ENCODE measurements around the gene ELFN2.

DNA sequence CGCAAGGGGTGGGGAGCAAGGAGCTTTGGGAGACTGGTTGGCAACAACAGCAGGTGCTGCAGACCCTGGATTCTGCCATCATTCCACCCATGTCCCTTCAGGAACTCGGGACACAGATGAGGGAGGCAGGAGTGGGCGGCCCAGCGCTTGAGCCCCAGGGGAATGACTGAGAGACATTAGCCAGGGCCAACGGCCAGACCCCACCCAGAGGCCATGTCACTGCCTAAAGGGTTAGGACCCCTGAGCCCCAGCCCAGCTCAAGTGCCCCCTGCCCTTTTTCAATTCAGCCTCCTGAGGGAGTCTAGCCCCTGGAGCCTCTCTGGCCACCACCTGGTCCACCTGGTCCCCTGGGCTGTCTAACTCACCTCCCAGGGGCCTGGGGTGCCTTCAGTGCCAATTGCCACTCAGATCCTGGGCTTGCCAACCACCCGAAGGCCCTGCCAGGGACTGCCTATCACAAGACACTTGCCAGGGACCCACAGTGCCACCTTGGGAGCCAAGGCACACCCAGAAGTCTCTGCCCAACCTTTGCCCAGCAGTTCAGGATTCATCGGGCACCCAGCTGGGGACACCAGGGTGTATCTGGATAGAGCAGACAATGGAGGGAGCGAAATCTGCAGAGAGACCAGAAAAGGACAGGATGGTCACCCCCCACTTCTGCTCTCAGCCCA, 42.3 kb upstream of the ELFN2 start:
- TF ChIP-seq, protein P1, sequence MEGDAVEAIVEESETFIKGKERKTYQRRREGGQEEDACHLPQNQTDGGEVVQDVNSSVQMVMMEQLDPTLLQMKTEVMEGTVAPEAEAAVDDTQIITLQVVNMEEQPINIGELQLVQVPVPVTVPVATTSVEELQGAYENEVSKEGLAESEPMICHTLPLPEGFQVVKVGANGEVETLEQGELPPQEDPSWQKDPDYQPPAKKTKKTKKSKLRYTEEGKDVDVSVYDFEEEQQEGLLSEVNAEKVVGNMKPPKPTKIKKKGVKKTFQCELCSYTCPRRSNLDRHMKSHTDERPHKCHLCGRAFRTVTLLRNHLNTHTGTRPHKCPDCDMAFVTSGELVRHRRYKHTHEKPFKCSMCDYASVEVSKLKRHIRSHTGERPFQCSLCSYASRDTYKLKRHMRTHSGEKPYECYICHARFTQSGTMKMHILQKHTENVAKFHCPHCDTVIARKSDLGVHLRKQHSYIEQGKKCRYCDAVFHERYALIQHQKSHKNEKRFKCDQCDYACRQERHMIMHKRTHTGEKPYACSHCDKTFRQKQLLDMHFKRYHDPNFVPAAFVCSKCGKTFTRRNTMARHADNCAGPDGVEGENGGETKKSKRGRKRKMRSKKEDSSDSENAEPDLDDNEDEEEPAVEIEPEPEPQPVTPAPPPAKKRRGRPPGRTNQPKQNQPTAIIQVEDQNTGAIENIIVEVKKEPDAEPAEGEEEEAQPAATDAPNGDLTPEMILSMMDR (IDR thresholded peaks at IDR 0.05): no peak
- TF ChIP-seq EZH2 (IDR thresholded peaks at IDR 0.05) (no peak), EZH2phosphoT487 (IDR thresholded peaks at IDR 0.05) (no peak)

Measured in neural progenitor cell (in vitro differentiated cells).